Peyer's patch (tissue), 4 donors: ENCODE results near the gene PRR5L.

ENCODE experiments used
- CTCF ChIP-seq, 6 experiments: fragments of 450-650 bp in 4 of 6; fragments of 200-600 bp in 2 of 6; sonication (generic) in 1 of 6; IDR thresholded peaks; one replicate each; pipeline ENCODE4 v1.5.1; 2017 to 2019; ENCODE audit warnings: antibody characterized with exemption in 6 of 6, mild to moderate bottlenecking in 3 of 6, moderate library complexity in 1 of 6
- POLR2A ChIP-seq, 2 donors: fragments of 450-650 bp; IDR thresholded peaks; one replicate each; pipeline ENCODE4 v1.5.1; 2017; ENCODE audit warnings: antibody characterized with exemption in 2 of 2, mild to moderate bottlenecking in 2 of 2, moderate library complexity in 2 of 2

- no peak for TF ChIP-seq CTCF (IDR thresholded peaks at IDR 0.05)
- TF ChIP-seq POLR2A (IDR thresholded peaks at IDR 0.05), result no peak
These were observed 65.4 kb downstream of the PRR5L start for GRCh38 chr11:36361472-36361871.
